H1 (cell line): Measurements from ENCODE around the gene ADGRF5. TPM values are rescaled to one million over a fixed set of nuclear protein-coding genes. Genes with fewer than 3 reads are reported as not detected.

Experiments
- CTCF ChIA-PET: fragments of 300-600 bp; sonication (Branson Sonifier 250); formaldehyde crosslinking; loops from one replicate; lab custom pipeline; 2021; ENCODE audit not compliant: partially characterized antibody; lab: Charles Lee
- POLR2A ChIA-PET: fragments of 300-600 bp; sonication (Branson Sonifier 250); formaldehyde crosslinking; loops from one replicate; lab custom pipeline; 2021; ENCODE audit warnings: inconsistent platforms; ENCODE audit not compliant: partially characterized antibody; lab: Charles Lee
- DNase-seq, 2 experiments: peaks; one replicate each; pipeline versions ENCODE4 v3.0.0 to v3.0.0-alpha.2; 2010 to 2022; ENCODE audit warnings: low spot score in 2 of 2, low read depth in 1 of 2, mixed read lengths in 1 of 2
- FAIRE-seq: peaks from 2 replicates; lab custom pipeline; 2011; peaks lifted over from hg19 to GRCh38; lab: Jason Lieb, UNC
- H2AFZ ChIP-seq: 2 replicates; pipeline ENCODE4 v1.8.1; 2012; ENCODE audit warnings: low read length, inconsistent platforms
- H2AK5ac ChIP-seq: 2 replicates; pipeline ENCODE4 v1.6.1; 2013; ENCODE audit warnings: low read depth, low read length
- H2BK120ac ChIP-seq: replicated peaks from 2 replicates; pipeline ENCODE3; 2013; ENCODE audit warnings: low read depth, low read length, inconsistent platforms
- H2BK12ac ChIP-seq: 2 replicates; pipeline ENCODE4 v1.6.1; 2013; ENCODE audit warnings: low read depth, low read length
- H2BK15ac ChIP-seq: 2 replicates; pipeline ENCODE4 v1.6.1; 2013; ENCODE audit warnings: low read length
- H2BK20ac ChIP-seq: 2 replicates; pipeline ENCODE4 v1.6.1; 2013; ENCODE audit warnings: low read length
- H2BK5ac ChIP-seq: 2 replicates; pipeline ENCODE4 v1.6.1; 2013; ENCODE audit warnings: low read depth, low read length
- H3K14ac ChIP-seq: 2 replicates; pipeline ENCODE4 v1.6.1; 2013; ENCODE audit warnings: inconsistent platforms; ENCODE audit not compliant: insufficient read length
- H3K18ac ChIP-seq: 2 replicates; pipeline ENCODE4 v1.6.1; 2013; ENCODE audit warnings: low read length; ENCODE audit errors: extremely low read depth
- H3K23ac ChIP-seq: 2 replicates; pipeline ENCODE4 v1.6.1; 2013; ENCODE audit warnings: inconsistent platforms; ENCODE audit not compliant: insufficient read length
- H3K23me2 ChIP-seq: 2 replicates; pipeline ENCODE4 v1.6.1; 2013; ENCODE audit warnings: low read depth, low read length
- H3K27ac ChIP-seq: 2 replicates; pipeline ENCODE4 v1.6.1; 2011; ENCODE audit warnings: low read depth, low read length, inconsistent platforms
- H3K27me3 ChIP-seq, 4 experiments: replicated peaks in 1 of 4; 1 replicate in 1 of 4; 2 replicates in 3 of 4; pipeline versions ENCODE4 v1.6.1 to v1.8.1; 2011 to 2013; ENCODE audit warnings: low read length in 3 of 4, mild to moderate bottlenecking in 3 of 4, inconsistent platforms in 2 of 4, mixed read lengths in 2 of 4, moderate library complexity in 1 of 4; ENCODE audit not compliant: control insufficient read depth in 3 of 4, insufficient read depth in 3 of 4; ENCODE audit errors: extremely low read depth in 1 of 4
- H3K36me3 ChIP-seq, 4 experiments: 2 replicates each; pipeline versions ENCODE4 v1.6.1 to v1.8.1; 2011 to 2013; ENCODE audit warnings: mild to moderate bottlenecking in 4 of 4, low read length in 3 of 4, moderate library complexity in 2 of 4, control low read depth in 1 of 4, inconsistent platforms in 1 of 4; ENCODE audit not compliant: insufficient read depth in 4 of 4, control insufficient read depth in 2 of 4
- H3K4ac ChIP-seq: replicated peaks from 2 replicates; pipeline ENCODE3; 2013; ENCODE audit warnings: low read length, low read depth, mixed read lengths, inconsistent platforms; ENCODE audit not compliant: insufficient read length
- H3K4me1 ChIP-seq, 4 experiments: replicated peaks in 1 of 4; 1 replicate in 1 of 4; 2 replicates in 3 of 4; pipeline versions ENCODE4 v1.6.1 to v1.8.1; 2011 to 2013; ENCODE audit warnings: low read length in 3 of 4, inconsistent platforms in 2 of 4, mixed read lengths in 1 of 4; ENCODE audit not compliant: insufficient read depth in 4 of 4, control insufficient read depth in 3 of 4
- H3K4me2 ChIP-seq, 2 experiments: 2 replicates each; pipeline versions ENCODE4 v1.6.1 to v1.8.1; 2011 to 2013; ENCODE audit warnings: low read depth in 2 of 2, low read length in 2 of 2, control low read depth in 1 of 2, inconsistent platforms in 1 of 2, mild to moderate bottlenecking in 1 of 2; ENCODE audit not compliant: insufficient read depth in 1 of 2
- H3K4me3 ChIP-seq, 4 experiments: fragments of 200-600, 300-600 bp in 1 of 4; sonication (generic), shearing (Covaris generic), sonication (Bioruptor Twin) in 1 of 4; 2 replicates each; pipeline versions ENCODE4 v1.5.1 to v1.8.1; 2011 to 2016; ENCODE audit warnings: low read length in 4 of 4, low read depth in 3 of 4, control low read depth in 2 of 4, inconsistent platforms in 2 of 4, mild to moderate bottlenecking in 2 of 4, mixed read lengths in 1 of 4, moderate library complexity in 1 of 4; ENCODE audit not compliant: insufficient read depth in 2 of 4; ENCODE audit errors: extremely low read depth in 1 of 4
- H3K56ac ChIP-seq: replicated peaks from 2 replicates; pipeline ENCODE3; 2013; ENCODE audit warnings: low read depth, mild to moderate bottlenecking, mixed read lengths, low read length, inconsistent platforms; ENCODE audit not compliant: insufficient read length
- H3K79me1 ChIP-seq: 2 replicates; pipeline ENCODE4 v1.6.1; 2013; ENCODE audit warnings: low read depth, low read length, control low read depth
- H3K79me2 ChIP-seq, 2 experiments: 2 replicates each; pipeline versions ENCODE4 v1.6.1 to v1.8.1; 2012 to 2013; ENCODE audit warnings: low read length in 2 of 2, mild to moderate bottlenecking in 2 of 2, inconsistent platforms in 1 of 2; ENCODE audit not compliant: insufficient read depth in 2 of 2, control insufficient read depth in 1 of 2
- H3K9ac ChIP-seq, 4 experiments: replicated peaks in 1 of 4; 1 replicate in 1 of 4; 2 replicates in 3 of 4; pipeline versions ENCODE4 v1.6.1 to v1.8.1; 2011 to 2013; ENCODE audit warnings: low read depth in 3 of 4, low read length in 3 of 4, control low read depth in 2 of 4, mild to moderate bottlenecking in 2 of 4, moderate library complexity in 2 of 4, inconsistent platforms in 1 of 4; ENCODE audit errors: extremely low read depth in 1 of 4
- H3K9me3 ChIP-seq, 2 experiments: 2 replicates each; pipeline versions ENCODE4 v1.6.1 to v1.8.1; 2012 to 2013; ENCODE audit warnings: mild to moderate bottlenecking in 2 of 2, moderate library complexity in 2 of 2, control low read depth in 1 of 2, inconsistent platforms in 1 of 2, low read depth in 1 of 2, low read length in 1 of 2, mixed read lengths in 1 of 2; ENCODE audit not compliant: insufficient read depth in 2 of 2
- H4K20me1 ChIP-seq, 2 experiments: replicated peaks in 1 of 2; 2 replicates each; pipeline versions ENCODE3 to v1.8.1; 2011 to 2013; ENCODE audit warnings: inconsistent platforms in 2 of 2, low read length in 2 of 2, mild to moderate bottlenecking in 1 of 2; ENCODE audit not compliant: insufficient read depth in 2 of 2, control insufficient read depth in 1 of 2
- H4K5ac ChIP-seq: 2 replicates; pipeline ENCODE4 v1.6.1; 2013; ENCODE audit warnings: low read length, low read depth, mixed read lengths, inconsistent platforms; ENCODE audit not compliant: insufficient read length
- H4K8ac ChIP-seq: 2 replicates; pipeline ENCODE4 v1.8.0; 2013; ENCODE audit warnings: mild to moderate bottlenecking, moderate library complexity, low read length, inconsistent platforms; ENCODE audit not compliant: insufficient read depth; ENCODE audit errors: extremely low read depth
- H4K91ac ChIP-seq: replicated peaks from 2 replicates; pipeline ENCODE3; 2013; ENCODE audit warnings: low read length, mixed read lengths, inconsistent platforms; ENCODE audit not compliant: insufficient read length
- HDAC2 ChIP-seq, 2 experiments: fragments of 300-600 bp in 1 of 2; sonication (generic) in 1 of 2; IDR thresholded peaks; 2 replicates each; pipeline ENCODE4 v1.6.1; 2011 to 2012; ENCODE audit warnings: low read depth in 2 of 2, low read length in 2 of 2, mild to moderate bottlenecking in 2 of 2, moderate library complexity in 2 of 2, borderline replicate concordance in 1 of 2, inconsistent platforms in 1 of 2
- RNF2 ChIP-seq: fragments of 200-900, 300-1000 bp; sonication (generic); IDR thresholded peaks from 2 replicates; pipeline ENCODE4 v1.7.1; 2016; ENCODE audit warnings: borderline replicate concordance, low read depth, mild to moderate bottlenecking, antibody characterized with exemption, low read length; ENCODE audit not compliant: poor library complexity, severe bottlenecking; ENCODE audit errors: missing control alignments
- SIN3A ChIP-seq, 2 experiments: IDR thresholded peaks in 1 of 2; conservative IDR thresholded peaks in 1 of 2; 2 replicates each; pipeline ENCODE4 v1.6.1; 2011 to 2012; ENCODE audit warnings: low read length in 2 of 2, improper control_type of control experiment in 1 of 2, low read depth in 1 of 2, mild to moderate bottlenecking in 1 of 2
- WGBS, 2 experiments: shearing (Covaris generic) in 1 of 2; methylation state at CpG; one replicate each; pipeline versions ENCODE4 v1.1.6 to v1.1.7; 2013 to 2015; ENCODE audit warnings: low lambda C conversion rate in 2 of 2, mixed read lengths in 2 of 2, inconsistent platforms in 1 of 2, low coverage in 1 of 2, missing lambda C conversion rate in 1 of 2; ENCODE audit not compliant: insufficient replicate concordance in 2 of 2, insufficient coverage in 1 of 2, insufficient read length in 1 of 2; ENCODE audit errors: extremely low coverage in 1 of 2, missing lambda C conversion rate in 1 of 2; 5-methylcytosine and 5-hydroxymethylcytosine counted together
- polyA plus RNA-seq, 7 experiments: library from polyadenylated mRNA; depleted of rRNA in 3 of 7; stranded (reverse) in 5 of 7; unstranded in 2 of 7; fragments of >200 nt in 5 of 7; fragments of 200-250 nt in 2 of 7; gene quantifications; 1 replicate in 5 of 7; 2 replicates in 1 of 7; 4 replicates in 1 of 7; pipeline versions ENCODE4 v1.2.1 to v1.2.3, GENCODE V29; 2011 to 2013; ENCODE audit warnings: missing spikeins in 2 of 7, mixed read lengths in 2 of 7
- total RNA-seq: library from RNA; stranded (reverse); fragmentation: NEBNext Ultra II Directional; extraction: Animal tissue kit (Norgen Biotek cat#: 25700); gene quantifications from 2 replicates; pipeline ENCODE4 v1.2.1, GENCODE V29; 2021

ADGRF5 gene
- total and polyA plus RNA-seq, 2 of the 8 experiments (the other 6 are each of a cell fraction or from before 2014, with no cell fraction given): 0.06 TPM; not detected in 1

GRCh38 chr6:46930331-46930730 is 8.6 kb upstream of the ADGRF5 start:
- H3K18ac ChIP-seq: no peak overlapping the region
- H3K4me2 ChIP-seq: no peak overlapping the region
- H4K5ac ChIP-seq: no peak overlapping the region
- no peak overlapping the region for H2BK120ac ChIP-seq
- H3K9ac ChIP-seq: no peak overlapping the region
- no peak overlapping the region for H2BK12ac ChIP-seq
- H2BK5ac ChIP-seq: no peak overlapping the region
- no peaks in the 10 kb centered on the region for H4K20me1 ChIP-seq
- peaks cover 0 to under 1% (median 0%) of the 10 kb centered on the region in 4 experiments; a peak in 1 of 7 replicates for H3K4me1 ChIP-seq
- no peak overlapping the region for H2AFZ ChIP-seq
- 92% methylated on average over 2 of the region's 2 CpGs; no CpG with 5 or more reads in 1 of the 2 experiments for WGBS, 2 experiments
- H3K27ac ChIP-seq: no peak overlapping the region
- DNase-seq (no peak), FAIRE-seq (no peak)
- H2AK5ac ChIP-seq: no peak overlapping the region
- H3K23ac ChIP-seq: no peak overlapping the region
- no peak overlapping the region for H2BK15ac ChIP-seq
- no peaks in the 10 kb centered on the region for H3K27me3 ChIP-seq
- H3K4ac ChIP-seq: no peak overlapping the region
- H3K23me2 ChIP-seq: no peaks in the 10 kb centered on the region
- H4K8ac ChIP-seq: no peak overlapping the region
- no peak overlapping the region for H3K4me3 ChIP-seq
- TF ChIP-seq HDAC2 (IDR thresholded peaks at IDR 0.05; ENCODE audit: borderline replicate concordance in 1 of 2, low read depth in 2 of 2, low read length in 2 of 2) (no peak), RNF2 (no peak), SIN3A (conservative IDR thresholded peaks at IDR 0.05 in 1 of 2, IDR thresholded peaks at IDR 0.05 in 1 of 2; ENCODE audit: low read depth in 1 of 2, low read length in 2 of 2) (no peak)
- no peaks in the 10 kb centered on the region for H3K79me2 ChIP-seq
- H2BK20ac ChIP-seq: no peak overlapping the region
- no peaks in the 10 kb centered on the region for H3K9me3 ChIP-seq
- no peaks in the 10 kb centered on the region for H3K36me3 ChIP-seq
- H3K14ac ChIP-seq: no peak overlapping the region
- ChIA-PET CTCF (interaction anchor here (1.5 kb wide), 1 partner anchor 27 kb away, joined by 3 read pairs; no protein-coding TSS in a partner anchor), POLR2A (no interaction called here)
- H4K91ac ChIP-seq: no peak overlapping the region
- H3K79me1 ChIP-seq: no peaks in the 10 kb centered on the region
- no peak overlapping the region for H3K56ac ChIP-seq
